ENCODE measurements around the gene SH3GLB1. TPM values are rescaled to one million over a fixed set of nuclear protein-coding genes. Genes with fewer than 3 reads are reported as not detected.

Gene SH3GLB1
- total and polyA plus RNA-seq, 2 of the 13 experiments (the other 11 are each of a cell fraction or from before 2014, with no cell fraction given), result 26.0 to 41.5 TPM

- TF ChIP-seq RERE (CRISPR knock-in tag; IDR thresholded peaks at IDR 0.05; ENCODE audit: low read depth) (no peak), ZNF670 (CRISPR knock-in tag; IDR thresholded peaks at IDR 0.05; ENCODE audit: borderline replicate concordance) (no peak), SNAPC5 (CRISPR knock-in tag; IDR thresholded peaks at IDR 0.05; ENCODE audit: borderline replicate concordance) (no peak), HDAC2 (CRISPR knock-in tag; IDR thresholded peaks at IDR 0.05) (no peak), ZBTB8A (CRISPR knock-in tag; IDR thresholded peaks at IDR 0.05; ENCODE audit: borderline replicate concordance, low read depth) (no peak), ZNF569 (CRISPR knock-in tag; IDR thresholded peaks at IDR 0.05; ENCODE audit: borderline replicate concordance) (no peak), CBX1 (IDR thresholded peaks at IDR 0.05; ENCODE audit: low read depth) (no peak), ZKSCAN5 (CRISPR knock-in tag; IDR thresholded peaks at IDR 0.05) (no peak), CREB1 (IDR thresholded peaks at IDR 0.05) (no peak), CREB1 (CRISPR knock-in tag; IDR thresholded peaks at IDR 0.05) (no peak), HOXA5 (CRISPR knock-in tag; IDR thresholded peaks at IDR 0.05) (no peak; the same call in 1 of the 2 replicates), YEATS4 (CRISPR knock-in tag; IDR thresholded peaks at IDR 0.05; ENCODE audit: borderline replicate concordance) (peak; percentile 71), ZNF607 (CRISPR knock-in tag; IDR thresholded peaks at IDR 0.05; ENCODE audit: borderline replicate concordance) (no peak), ZNF263 (CRISPR knock-in tag; IDR thresholded peaks at IDR 0.05) (no peak), PHF8 (CRISPR knock-in tag; IDR thresholded peaks at IDR 0.05) (peak; percentile 84), KDM4B (CRISPR knock-in tag; IDR thresholded peaks at IDR 0.05) (no peak), CCAR2 (optimal IDR thresholded peaks at IDR 0.05; ENCODE audit: low read depth, low read length) (no peak), ASH2L (IDR thresholded peaks at IDR 0.05; ENCODE audit: insufficient read length, low read depth, low read length) (no peak), ARNT (IDR thresholded peaks at IDR 0.05) (no peak), HMGXB4 (CRISPR knock-in tag; IDR thresholded peaks at IDR 0.05; ENCODE audit: borderline replicate concordance in 1 of 2, low read depth in 1 of 2) (peak in 1 of 2 experiments; percentile 94; a peak in 2 of 4 replicates), GABPB1 (CRISPR knock-in tag; IDR thresholded peaks at IDR 0.05) (peak; percentile 11; the same call in 1 of the 2 replicates)
- TF ChIP-seq, protein P1, sequence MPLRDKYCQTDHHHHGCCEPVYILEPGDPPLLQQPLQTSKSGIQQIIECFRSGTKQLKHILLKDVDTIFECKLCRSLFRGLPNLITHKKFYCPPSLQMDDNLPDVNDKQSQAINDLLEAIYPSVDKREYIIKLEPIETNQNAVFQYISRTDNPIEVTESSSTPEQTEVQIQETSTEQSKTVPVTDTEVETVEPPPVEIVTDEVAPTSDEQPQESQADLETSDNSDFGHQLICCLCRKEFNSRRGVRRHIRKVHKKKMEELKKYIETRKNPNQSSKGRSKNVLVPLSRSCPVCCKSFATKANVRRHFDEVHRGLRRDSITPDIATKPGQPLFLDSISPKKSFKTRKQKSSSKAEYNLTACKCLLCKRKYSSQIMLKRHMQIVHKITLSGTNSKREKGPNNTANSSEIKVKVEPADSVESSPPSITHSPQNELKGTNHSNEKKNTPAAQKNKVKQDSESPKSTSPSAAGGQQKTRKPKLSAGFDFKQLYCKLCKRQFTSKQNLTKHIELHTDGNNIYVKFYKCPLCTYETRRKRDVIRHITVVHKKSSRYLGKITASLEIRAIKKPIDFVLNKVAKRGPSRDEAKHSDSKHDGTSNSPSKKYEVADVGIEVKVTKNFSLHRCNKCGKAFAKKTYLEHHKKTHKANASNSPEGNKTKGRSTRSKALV (CRISPR knock-in tag; IDR thresholded peaks at IDR 0.05), result no peak
These were observed 742 bp downstream of the SH3GLB1 start (continued) for GRCh38 chr1:86704972-86705664.
